Measurements from ENCODE around the gene GTF2H1. TPM values are rescaled to one million over a fixed set of nuclear protein-coding genes. Genes with fewer than 3 reads are reported as not detected.

The GTF2H1 gene
- total RNA-seq (10 to 100 TPM; 14.5 to 25.2 (median 19.4) TPM), polyA plus RNA-seq (10 to 100 TPM; 15.5 to 39.2 (median 38.5) TPM)
- long read RNA-seq, donor 1, transcript GTF2H1-201 (15 exons, 2,982 nt) = major isoform, 12 of 15 reads
- long read RNA-seq, donor 1, partial matches to known transcripts = 1 of 15 reads
- long read RNA-seq, donor 1, other reads (novel, unspliced or antisense) = 2 of 15 reads
- long read RNA-seq, donor 2, transcript GTF2H1-201 (15 exons, 2,982 nt) = major isoform, 18 of 26 reads
- long read RNA-seq, donor 2, partial matches to known transcripts = 3 of 26 reads
- long read RNA-seq, donor 2, other reads (novel, unspliced or antisense) = 4 of 26 reads

GRCh38 chr11:18321969-18322711 lies at the start of gene GTF2H1, which contains the start of gene HPS5:
Gene GTF2H1 (plus strand): TSS chr11:18322567. CDS start chr11:18333075, 10,508 bp downstream.
Gene HPS5 (minus strand): TSS chr11:18322140. CDS start chr11:18317858, 4,282 bp downstream.
- Histone ChIP-seq H3K9me3 (no peaks in the 10 kb centered on the region), H3K4me3 (peak within 1 kb of the TSS; percentile 83), H3K27me3 (ENCODE audit: insufficient read depth in 3 of 3, low read length in 2 of 3) (no peaks in the 10 kb centered on the region), H3K36me3 (ENCODE audit: insufficient read depth in 1 of 2, low read depth in 1 of 2) (peaks cover 8 to 27% of the 10 kb centered on the region in 2 donors), H3K27ac (peak within 1 kb of the TSS; percentile 95), H3K4me1 (peaks cover 34% of the 10 kb centered on the region)
- DNase-seq (peak; percentile 94 to 97), ATAC-seq (peak; percentile 98 to 99 (median 99))
- TF ChIP-seq, protein P1, sequence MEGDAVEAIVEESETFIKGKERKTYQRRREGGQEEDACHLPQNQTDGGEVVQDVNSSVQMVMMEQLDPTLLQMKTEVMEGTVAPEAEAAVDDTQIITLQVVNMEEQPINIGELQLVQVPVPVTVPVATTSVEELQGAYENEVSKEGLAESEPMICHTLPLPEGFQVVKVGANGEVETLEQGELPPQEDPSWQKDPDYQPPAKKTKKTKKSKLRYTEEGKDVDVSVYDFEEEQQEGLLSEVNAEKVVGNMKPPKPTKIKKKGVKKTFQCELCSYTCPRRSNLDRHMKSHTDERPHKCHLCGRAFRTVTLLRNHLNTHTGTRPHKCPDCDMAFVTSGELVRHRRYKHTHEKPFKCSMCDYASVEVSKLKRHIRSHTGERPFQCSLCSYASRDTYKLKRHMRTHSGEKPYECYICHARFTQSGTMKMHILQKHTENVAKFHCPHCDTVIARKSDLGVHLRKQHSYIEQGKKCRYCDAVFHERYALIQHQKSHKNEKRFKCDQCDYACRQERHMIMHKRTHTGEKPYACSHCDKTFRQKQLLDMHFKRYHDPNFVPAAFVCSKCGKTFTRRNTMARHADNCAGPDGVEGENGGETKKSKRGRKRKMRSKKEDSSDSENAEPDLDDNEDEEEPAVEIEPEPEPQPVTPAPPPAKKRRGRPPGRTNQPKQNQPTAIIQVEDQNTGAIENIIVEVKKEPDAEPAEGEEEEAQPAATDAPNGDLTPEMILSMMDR (IDR thresholded peaks at IDR 0.05) = no peak
- 0% methylated on average over 57 to 61 of the region's 61 CpGs for WGBS, 3 donors
- intact Hi-C loops (cut with DNase I) = loop anchor here (2.0 to 10.0 kb wide), 5 partner anchors 75 to 1587 kb away; partner anchors contain the start of genes SPTY2D1 (in 2 of the 2), C11orf58 (in 1 of the 2) and TSG101 (in 1 of the 2)

DNA sequence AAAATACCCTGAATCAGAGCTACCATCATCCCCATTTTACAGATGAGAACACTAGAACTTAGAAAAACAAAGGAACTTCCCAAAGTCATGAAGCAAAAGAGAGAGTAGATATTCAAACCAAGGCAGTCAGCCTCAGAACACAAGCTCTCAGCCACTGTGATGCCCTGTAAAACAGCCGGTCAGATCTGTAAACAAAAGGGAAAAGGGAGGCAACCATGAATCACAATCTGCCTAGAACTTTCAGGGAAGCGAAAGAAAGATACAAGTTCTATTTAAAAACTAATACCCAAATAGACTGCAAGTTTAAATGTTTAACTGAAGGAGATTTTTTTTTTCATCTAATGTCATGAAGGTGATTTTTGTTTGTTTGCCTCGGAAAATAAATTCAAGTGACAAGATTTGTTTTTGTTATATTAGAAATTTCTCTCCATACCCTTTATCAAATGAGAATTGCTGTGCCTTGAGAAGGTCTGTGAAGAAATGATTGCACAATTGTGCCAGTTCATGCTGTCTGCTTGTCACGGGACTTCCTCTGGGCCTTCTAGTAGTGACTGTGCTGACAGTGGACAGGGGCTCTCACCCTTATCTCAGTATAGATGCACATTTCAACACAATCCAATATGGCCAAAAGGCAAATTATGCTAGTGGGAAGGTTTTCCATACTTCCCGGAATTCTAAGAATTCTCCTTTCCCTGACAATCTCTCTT lies 44.6 kb upstream of the GTF2H1 start:
- Histone ChIP-seq H3K36me3 (ENCODE audit: insufficient read depth in 1 of 2, low read depth in 1 of 2) (peaks cover 7 to 50% of the 10 kb centered on the region in 2 donors), H3K4me3 (no peak overlapping the region), H3K27me3 (ENCODE audit: insufficient read depth in 3 of 3, low read length in 2 of 3) (no peaks in the 10 kb centered on the region), H3K4me1 (no peaks in the 10 kb centered on the region), H3K27ac (no peak overlapping the region), H3K9me3 (no peaks in the 10 kb centered on the region)
- no peak for ATAC-seq
- TF ChIP-seq, protein P1 (IDR thresholded peaks at IDR 0.05) = no peak
- intact Hi-C loops (cut with DNase I) = no loop called here
- no peak for DNase-seq
- WGBS, 3 donors = 87 to 91% (median 89%) methylated on average over 5 of the region's 5 CpGs

DNA sequence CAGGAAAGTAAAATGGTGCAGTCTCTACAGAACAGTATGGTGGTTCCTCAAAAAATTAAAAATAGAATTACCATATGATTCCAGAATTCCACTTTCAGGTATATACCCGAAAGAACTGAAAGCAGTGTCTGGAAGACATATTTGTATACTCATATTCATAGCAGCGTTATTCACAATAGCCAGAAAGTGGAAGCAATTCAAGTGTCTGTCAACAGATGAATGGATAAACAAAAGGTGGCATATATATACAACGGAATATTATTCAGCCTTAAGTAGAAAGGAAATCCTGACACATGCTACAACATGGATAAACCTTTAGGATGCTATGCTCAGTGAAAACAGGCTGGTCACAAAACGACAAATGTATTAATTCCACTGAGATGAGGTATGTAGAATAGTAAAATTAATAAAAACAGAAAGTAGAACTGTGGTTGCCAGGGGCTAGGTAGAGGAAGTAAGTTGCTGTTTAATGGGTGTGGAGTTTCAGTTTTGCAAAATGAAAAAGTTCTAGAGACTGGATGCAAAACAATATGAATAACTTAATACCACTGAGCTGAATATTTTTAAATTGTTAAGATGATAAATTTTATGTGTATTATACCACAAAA lies 41.8 kb upstream of the GTF2H1 start:
- TF ChIP-seq, protein P1 (IDR thresholded peaks at IDR 0.05) = no peak
- ATAC-seq (no peak), DNase-seq (no peak)
- no peaks in the 10 kb centered on the region for H3K4me1 ChIP-seq
- H3K9me3 ChIP-seq = no peaks in the 10 kb centered on the region
- WGBS, 3 donors = 89 to 94% (median 90%) methylated on average over 4 of the region's 4 CpGs
- H3K36me3 ChIP-seq (ENCODE audit: insufficient read depth in 1 of 2, low read depth in 1 of 2) = peaks cover 11 to 78% of the 10 kb centered on the region in 2 donors
- H3K4me3 ChIP-seq = no peak overlapping the region
- intact Hi-C loops (cut with DNase I) = no loop called here
- H3K27ac ChIP-seq = no peak overlapping the region
- no peaks in the 10 kb centered on the region for H3K27me3 ChIP-seq (ENCODE audit: insufficient read depth in 3 of 3, low read length in 2 of 3)

- no peak for DNase-seq
- no peaks in the 10 kb centered on the region for H3K9me3 ChIP-seq
- no peak overlapping the region for H3K27ac ChIP-seq
- TF ChIP-seq, protein P1 (IDR thresholded peaks at IDR 0.05) = no peak
- peaks cover 22 to 99% of the 10 kb centered on the region in 2 donors for H3K36me3 ChIP-seq (ENCODE audit: insufficient read depth in 1 of 2, low read depth in 1 of 2)
- no peak for ATAC-seq
- 89 to 97% (median 91%) methylated on average over 2 of the region's 2 CpGs for WGBS, 3 donors
- H3K4me1 ChIP-seq = no peaks in the 10 kb centered on the region
- no peaks in the 10 kb centered on the region for H3K27me3 ChIP-seq (ENCODE audit: insufficient read depth in 3 of 3, low read length in 2 of 3)
- H3K4me3 ChIP-seq = no peak overlapping the region
- intact Hi-C loops (cut with DNase I) = no loop called here
These were observed 39.7 kb upstream of the GTF2H1 start for GRCh38 chr11:18282626-18283025.
